GM23338 (cell line): Measurements from ENCODE around the gene ARHGAP42. TPM values are rescaled to one million over a fixed set of nuclear protein-coding genes. Genes with fewer than 3 reads are reported as not detected.

Experiments
- ATAC-seq: fragments of 200-7000 bp; cut with Tn5 transposase; 3 replicates; pipeline ENCODE4 v1.9.1; 2020
- DNase-seq: peaks from one replicate; pipeline ENCODE4 v3.0.0-alpha.2; 2015; ENCODE audit warnings: low spot score
- H2AFZ ChIP-seq: fragments of 200-600 bp; sonication (generic); 2 replicates; pipeline ENCODE4 v1.8.0; 2016; ENCODE audit warnings: antibody characterized with exemption, mild to moderate bottlenecking, moderate library complexity
- H3F3A ChIP-seq: fragments of 200-600 bp; sonication (generic); replicated peaks from 2 replicates; pipeline ENCODE4 v1.8.0; 2017; ENCODE audit warnings: antibody characterized with exemption, mixed run types, low read depth
- H3K27ac ChIP-seq: fragments of 200-600 bp; sonication (generic); 2 replicates; pipeline ENCODE4 v1.6.1; 2016; ENCODE audit warnings: low read depth
- H3K27me3 ChIP-seq: fragments of 200-600 bp; sonication (generic); 2 replicates; pipeline ENCODE4 v1.8.0; 2016; ENCODE audit warnings: mild to moderate bottlenecking, mixed run types, moderate library complexity; ENCODE audit not compliant: insufficient read depth
- H3K36me3 ChIP-seq: fragments of 200-600 bp; sonication (generic); 2 replicates; pipeline ENCODE4 v1.8.0; 2016; ENCODE audit warnings: mild to moderate bottlenecking; ENCODE audit not compliant: insufficient read depth
- H3K4me1 ChIP-seq: fragments of 200-600 bp; sonication (generic); 2 replicates; pipeline ENCODE4 v1.8.0; 2016; ENCODE audit warnings: mild to moderate bottlenecking, moderate library complexity; ENCODE audit not compliant: insufficient read depth
- H3K4me2 ChIP-seq: fragments of 200-600 bp; sonication (generic); 2 replicates; pipeline ENCODE4 v1.7.1; 2017; ENCODE audit warnings: mixed run types
- H3K4me3 ChIP-seq: fragments of 200-600 bp; sonication (generic); 2 replicates; pipeline ENCODE4 v1.6.1; 2016; ENCODE audit warnings: mixed run types
- H3K79me2 ChIP-seq: fragments of 200-600 bp; sonication (generic); replicated peaks from 2 replicates; pipeline ENCODE4 v1.8.0; 2017; ENCODE audit warnings: mild to moderate bottlenecking; ENCODE audit not compliant: insufficient read depth
- H3K9me2 ChIP-seq: fragments of 200-600 bp; sonication (generic); 2 replicates; pipeline ENCODE4 v1.8.0; 2017; ENCODE audit not compliant: insufficient read depth
- H4K20me1 ChIP-seq: fragments of 200-600 bp; sonication (generic); replicated peaks from 2 replicates; pipeline ENCODE4 v1.8.0; 2017; ENCODE audit warnings: mild to moderate bottlenecking; ENCODE audit not compliant: insufficient read depth
- H3K27ac Mint-ChIP-seq: 2 replicates; pipeline ENCODE4 v1.8.0; 2020; ENCODE audit warnings: inconsistent platforms, mild to moderate bottlenecking, moderate library complexity, mixed read lengths
- H3K27me3 Mint-ChIP-seq: 3 replicates; pipeline ENCODE4 v1.8.0; 2022; ENCODE audit warnings: low read depth, mild to moderate bottlenecking, moderate library complexity, mixed read lengths, inconsistent platforms; ENCODE audit not compliant: insufficient read depth, poor library complexity
- H3K36me3 Mint-ChIP-seq: 3 replicates; pipeline ENCODE4 v1.8.0; 2021; ENCODE audit warnings: low read depth, mild to moderate bottlenecking, inconsistent platforms, moderate library complexity, mixed read lengths
- H3K4me1 Mint-ChIP-seq: 3 replicates; pipeline ENCODE4 v1.8.0; 2020; ENCODE audit warnings: mild to moderate bottlenecking, inconsistent platforms, mixed read lengths
- H3K4me3 Mint-ChIP-seq: 3 replicates; pipeline ENCODE4 v1.8.0; 2021; ENCODE audit warnings: moderate library complexity, mild to moderate bottlenecking, inconsistent platforms, mixed read lengths
- H3K9me3 Mint-ChIP-seq: 3 replicates; pipeline ENCODE4 v1.8.0; 2020; ENCODE audit warnings: moderate library complexity, mild to moderate bottlenecking, inconsistent platforms, mixed read lengths
- CREB1 ChIP-seq: fragments of 250-450 bp; sonication (Bioruptor Pico); IDR thresholded peaks from 2 replicates; pipeline ENCODE4 v1.5.0; 2020; ENCODE audit warnings: low read depth, mild to moderate bottlenecking, moderate library complexity
- CTCF ChIP-seq, 2 experiments: fragments of 200-600 bp in 1 of 2; sonication (generic) in 1 of 2; conservative IDR thresholded peaks; 2 replicates each; pipeline versions ENCODE4 v1.5.1 to v1.6.1; 2016 to 2017; ENCODE audit warnings: antibody characterized with exemption in 2 of 2, low read depth in 2 of 2, mild to moderate bottlenecking in 2 of 2, moderate library complexity in 1 of 2
- ETS1 ChIP-seq: IDR thresholded peaks from 2 replicates; pipeline ENCODE4 v1.6.1; 2016; ENCODE audit warnings: antibody characterized with exemption
- EZH2phosphoT487 ChIP-seq: fragments of 200-600 bp; sonication (generic); IDR thresholded peaks from one replicate; pipeline ENCODE4 v1.8.1; 2018; ENCODE audit warnings: antibody characterized with exemption; ENCODE audit not compliant: unreplicated experiment
- JUNB ChIP-seq: IDR thresholded peaks from one replicate; pipeline ENCODE4 v1.6.1; 2016; ENCODE audit warnings: antibody characterized with exemption; ENCODE audit not compliant: unreplicated experiment
- NANOG ChIP-seq: IDR thresholded peaks from 2 replicates; pipeline ENCODE4 v1.6.1; 2016; ENCODE audit warnings: antibody characterized with exemption, borderline replicate concordance
- REST ChIP-seq: IDR thresholded peaks from one replicate; pipeline ENCODE4 v1.6.1; 2018; ENCODE audit warnings: antibody characterized with exemption; ENCODE audit not compliant: unreplicated experiment
- STAT1 ChIP-seq: IDR thresholded peaks from one replicate; pipeline ENCODE4 v1.6.1; 2016; ENCODE audit warnings: antibody characterized with exemption; ENCODE audit not compliant: unreplicated experiment
- ZNF114 ChIP-seq: fragments of 250-450 bp; sonication (Bioruptor Pico); IDR thresholded peaks from 2 replicates; pipeline ENCODE4 v1.5.0; 2020; ENCODE audit warnings: mild to moderate bottlenecking, moderate library complexity
- ZNF462 ChIP-seq: fragments of 250-450 bp; sonication (Bioruptor Pico); IDR thresholded peaks from 2 replicates; pipeline ENCODE4 v1.5.0; 2020; ENCODE audit warnings: mild to moderate bottlenecking, moderate library complexity
- polyA plus RNA-seq: library from polyadenylated mRNA; unstranded; fragments of >200 nt; fragmentation: Nextera tagmentation; extraction: Ambion mirVana; gene quantifications from 2 replicates; pipeline ENCODE4 v1.2.1, GENCODE V29; 2016
- total RNA-seq: library from RNA; depleted of rRNA; stranded (reverse); fragments of >200 nt; shearing (Covaris generic); gene quantifications from 2 replicates; pipeline ENCODE4 v1.2.3, GENCODE V29; 2014

ARHGAP42 gene
- total and polyA plus RNA-seq, 2 experiments from 2014 or later, result 23.7 to 35.7 TPM

GRCh38 chr11:100727410-100727809 is 40.3 kb downstream of the ARHGAP42 start:
- Histone ChIP-seq H3K27ac (peak overlapping the region; percentile 67; the same call in 1 of the 2 replicates), H3K4me1 (peaks cover 42% of the 10 kb centered on the region)
- H3K4me1 Mint-ChIP-seq, result peaks cover 59% of the 10 kb centered on the region

More at GRCh38 chr11:100727410-100727809, 40.3 kb downstream of the ARHGAP42 start:
- Mint-ChIP-seq H3K36me3 (no peaks in the 10 kb centered on the region), H3K9me3 (no peaks in the 10 kb centered on the region), H3K27me3 (peaks cover 4% of the 10 kb centered on the region), H3K4me3 (0 out of 3 replicates have a peak overlapping the region, but pooled peaks have one; percentile 13), H3K27ac (peak overlapping the region; percentile 42)
- peak overlapping the region; percentile 34; the same call in 1 of the 2 replicates for H3K4me2 ChIP-seq
- no peaks in the 10 kb centered on the region for H3F3A ChIP-seq
- H3K9me2 ChIP-seq, result no peaks in the 10 kb centered on the region
- no peak for TF ChIP-seq ZNF114 (CRISPR knock-in tag)
- TF ChIP-seq CTCF (conservative IDR thresholded peaks at IDR 0.05; ENCODE audit: low read depth in 2 of 2), result no peak
- TF ChIP-seq NANOG, result no peak
- no peak for TF ChIP-seq REST
- TF ChIP-seq CREB1 (CRISPR knock-in tag), result no peak
- TF ChIP-seq ZNF462 (CRISPR knock-in tag), result no peak
- no peak for TF ChIP-seq EZH2phosphoT487
- no peak for TF ChIP-seq JUNB
- no peak for TF ChIP-seq ETS1
- TF ChIP-seq STAT1, result no peak
- no peaks in the 10 kb centered on the region for H3K27me3 ChIP-seq
- ATAC-seq, result no peak; the same call in 2 of the 3 replicates
- H3K79me2 ChIP-seq, result peaks cover 60% of the 10 kb centered on the region
- no peak for DNase-seq
- H3K36me3 ChIP-seq, result no peaks in the 10 kb centered on the region
- no peak overlapping the region for H3K4me3 ChIP-seq
- no peaks in the 10 kb centered on the region for H4K20me1 ChIP-seq
- no peak overlapping the region for H2AFZ ChIP-seq
